Measurements from ENCODE around the gene TAS2R9.

DNA sequence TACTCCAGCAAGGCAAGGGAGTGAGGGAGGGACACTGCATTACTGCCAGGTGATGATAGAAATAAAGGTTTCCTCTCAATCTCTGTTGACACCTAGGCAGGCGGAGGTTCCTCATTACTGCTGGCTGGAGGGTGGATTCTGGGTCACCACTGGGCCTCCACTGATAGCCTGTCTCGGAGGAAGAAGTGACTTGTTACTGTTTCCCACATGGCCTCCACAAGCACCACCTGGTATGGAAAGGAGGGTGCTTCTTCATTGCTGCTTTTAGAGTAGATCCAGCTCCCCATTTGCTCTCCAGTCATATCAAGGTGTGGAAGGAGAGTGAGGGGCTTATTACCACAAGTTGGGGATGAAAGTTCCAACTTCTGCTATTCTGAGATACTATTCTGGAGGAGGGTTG is 32.9 kb upstream of the TAS2R9 start:
- TF ChIP-seq ZNF70 (CRISPR knock-in tag; IDR thresholded peaks at IDR 0.05) = no peak
- TF ChIP-seq OSR1 (CRISPR knock-in tag; IDR thresholded peaks at IDR 0.05) = no peak
- no peak for TF ChIP-seq ARNTL (CRISPR knock-in tag; IDR thresholded peaks at IDR 0.05; ENCODE audit: borderline replicate concordance, low read depth)
- TF ChIP-seq ZFP3 (CRISPR knock-in tag; IDR thresholded peaks at IDR 0.05) = no peak
- TF ChIP-seq ZFP30 (CRISPR knock-in tag; IDR thresholded peaks at IDR 0.05) = no peak
- no peak for TF ChIP-seq TCF4 (CRISPR knock-in tag; IDR thresholded peaks at IDR 0.05; ENCODE audit: borderline replicate concordance)
- TF ChIP-seq CREB5 (CRISPR knock-in tag; IDR thresholded peaks at IDR 0.05; ENCODE audit: low read depth) = no peak
- TF ChIP-seq SNAI2 (CRISPR knock-in tag; IDR thresholded peaks at IDR 0.05) = no peak
- TF ChIP-seq RARB (CRISPR knock-in tag; IDR thresholded peaks at IDR 0.05) = no peak

Data from SK-N-SH treated with all-trans-retinoic acid at 6 μM for 48 hours (cell line).